Colon (tissue), 2 donors: ENCODE measurements around the gene CSF3.

Source experiments
- FAIRE-seq: peaks from 2 replicates; lab custom pipeline; 2012; peaks lifted over from hg19 to GRCh38; lab: Jason Lieb, UNC
- donor health status: control.
- donor health status: control.

Gene CSF3

DNA sequence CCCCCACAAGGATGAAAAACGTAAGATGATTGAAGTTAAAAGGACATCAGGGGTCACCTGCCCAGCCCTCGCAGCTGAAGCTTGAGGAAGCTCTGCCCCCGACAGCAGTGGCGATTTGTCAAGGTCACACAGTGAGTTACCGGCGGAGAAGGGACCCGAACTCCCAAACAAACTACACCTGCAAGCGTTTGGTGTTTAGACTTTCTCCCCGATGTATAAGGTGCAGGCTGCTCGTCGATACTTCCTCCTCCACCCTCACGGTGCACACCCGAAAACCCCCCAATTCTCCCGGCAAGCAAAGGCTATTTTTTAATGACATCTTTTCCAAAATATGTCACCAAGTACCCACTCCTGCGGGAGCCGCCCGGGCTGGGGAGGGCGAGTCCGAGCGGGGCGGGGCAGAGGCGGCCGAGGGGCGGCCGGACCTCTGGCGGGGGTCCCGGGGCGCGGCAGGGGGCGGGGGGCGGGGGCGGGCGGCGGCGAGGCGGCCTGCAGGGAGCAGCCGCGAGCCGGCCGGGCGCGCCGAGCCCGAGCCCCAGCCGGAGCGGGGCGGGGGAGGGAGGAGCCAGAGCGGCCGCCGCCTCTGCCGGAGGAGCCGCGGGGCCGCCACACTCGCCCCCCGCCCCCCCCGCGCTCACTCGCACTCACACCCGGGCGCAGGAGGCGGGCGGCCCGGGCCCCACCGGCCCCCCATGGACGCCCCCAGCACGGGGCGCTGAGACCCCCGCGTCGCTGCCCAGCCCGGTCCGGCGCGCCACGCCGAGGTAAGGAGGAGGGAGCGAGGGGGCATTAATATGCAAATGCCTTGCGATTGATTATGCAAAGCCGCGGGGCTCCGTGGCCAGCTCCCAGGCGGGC is 47.3 kb downstream of the CSF3 start, which contains the start of gene THRA:
Gene THRA (plus strand): TSS at position 637 of the 858 bp plus-strand sequence. CDS start 11,524 bp downstream, outside the sequence.
- FAIRE-seq: no peak

- FAIRE-seq: no peak
Observed at GRCh38 chr17:40063187-40063771, 48.0 kb downstream of the CSF3 start.

GRCh38 chr17:40063901-40064531 is 48.8 kb downstream of the CSF3 start:
- no peak for FAIRE-seq

DNA sequence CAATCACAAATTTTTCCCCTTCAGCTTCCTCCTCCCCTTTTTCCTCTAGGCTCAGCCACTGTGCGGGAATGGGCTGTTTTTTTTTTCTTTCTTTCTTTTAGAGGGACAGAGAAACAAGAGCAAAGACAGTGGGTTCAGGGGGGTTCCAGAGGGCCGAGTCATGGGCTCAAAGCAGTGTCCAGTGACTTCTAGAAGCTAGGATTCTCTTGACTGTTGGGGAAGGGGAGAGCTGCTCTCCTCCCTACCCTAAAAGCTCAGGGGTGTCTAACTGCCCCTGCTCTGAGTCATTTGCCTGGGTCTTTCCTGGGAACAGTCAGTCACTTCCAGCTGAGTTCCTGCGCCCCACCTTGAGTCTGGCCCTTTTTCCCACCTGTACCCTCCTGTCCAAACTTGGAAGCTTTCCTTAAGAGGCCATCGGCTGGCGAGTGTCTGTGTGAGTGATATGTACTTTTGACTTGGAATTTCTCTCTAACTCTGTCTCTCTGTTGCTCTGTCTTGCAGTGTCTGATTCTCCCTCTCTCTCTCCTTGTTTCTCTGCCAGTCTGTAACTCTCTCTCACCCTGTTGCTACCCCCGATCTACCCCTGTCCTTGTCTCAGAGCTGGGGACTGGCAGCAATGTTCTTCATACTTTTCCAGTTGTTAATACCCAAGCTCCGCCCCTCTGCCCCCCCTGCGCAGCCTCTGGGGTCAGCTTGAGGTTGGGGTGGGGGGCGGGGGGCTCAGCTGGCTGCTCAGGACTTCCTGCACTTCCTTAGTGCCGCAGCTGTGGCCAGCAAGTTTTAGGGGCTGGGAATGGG is 49.9 kb downstream of the CSF3 start:
- no peak for FAIRE-seq

- no peak for FAIRE-seq
Observed at GRCh38 chr17:40065769-40066510, 50.7 kb downstream of the CSF3 start.
